Measurements from ENCODE around the gene ZNF385D.

The ZNF385D gene

DNA sequence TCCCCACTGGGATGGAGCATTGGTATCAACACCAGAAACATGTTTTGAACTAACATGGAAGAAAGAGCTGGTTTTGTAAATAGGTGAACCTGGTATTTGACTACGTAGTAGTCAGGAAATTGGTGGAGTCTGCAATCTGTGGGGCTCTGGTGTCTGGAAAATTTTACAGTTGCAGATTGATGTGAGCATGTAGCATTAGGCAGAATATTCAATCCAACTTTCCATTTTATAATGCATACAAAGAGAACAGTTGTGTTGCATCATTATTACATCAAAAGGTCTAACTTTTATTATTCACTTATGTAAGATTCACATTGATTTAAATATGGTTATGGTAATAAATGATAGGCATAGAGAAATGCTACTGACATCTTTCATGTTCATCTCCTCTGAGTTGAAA is 340.0 kb downstream of the ZNF385D start:
- WGBS, 2 donors (ENCODE audit: extremely low coverage in 2 of 2, insufficient read length in 2 of 2, insufficient replicate concordance in 1 of 2), result no CpG with 5 or more reads among the region's 1 CpG

DNA sequence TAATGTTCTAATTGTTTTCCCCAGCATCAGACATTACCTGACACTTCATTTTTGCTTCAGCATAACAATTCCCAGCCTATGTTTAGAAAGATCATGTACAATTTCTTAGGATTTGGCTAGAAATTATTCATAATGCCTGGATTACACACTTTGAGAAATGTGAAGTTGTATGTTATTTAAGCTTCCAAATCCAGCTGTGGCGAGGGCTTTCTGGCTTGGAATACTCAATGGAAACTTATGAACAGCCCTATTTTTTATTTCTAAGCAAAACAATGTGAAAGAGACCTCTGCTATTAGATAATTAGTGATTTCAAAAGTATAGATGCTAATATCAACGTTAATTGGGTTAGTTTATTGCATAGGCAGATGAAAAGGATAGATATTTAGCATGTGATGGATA is 341.6 kb downstream of the ZNF385D start:
- no peak overlapping the region for H3K4me2 ChIP-seq (ENCODE audit: insufficient read depth, low read length, poor library complexity, severe bottlenecking)
- H3K36me3 ChIP-seq (replicated peaks in 1 of 2; ENCODE audit: control insufficient read depth in 2 of 2, insufficient read depth in 2 of 2, low read length in 2 of 2), result no peaks in the 10 kb centered on the region
- no peaks in the 10 kb centered on the region for H3K4me1 ChIP-seq (ENCODE audit: control insufficient read depth in 2 of 2, insufficient read depth in 1 of 2, low read depth in 1 of 2, low read length in 2 of 2)
- no peak overlapping the region for H3K27ac ChIP-seq (replicated peaks; ENCODE audit: low read length)
- no peak overlapping the region for H2BK12ac ChIP-seq (ENCODE audit: low read length)
- no peak overlapping the region for H4K8ac ChIP-seq (ENCODE audit: low read depth, low read length)
- no peak overlapping the region for H3K18ac ChIP-seq (ENCODE audit: low read length)
- H2AK5ac ChIP-seq (ENCODE audit: low read depth, low read length), result no peak overlapping the region
- no peak overlapping the region for H3K23ac ChIP-seq (ENCODE audit: low read depth, low read length, poor library complexity)
- no peaks in the 10 kb centered on the region for H3K27me3 ChIP-seq (ENCODE audit: control insufficient read depth in 3 of 3, insufficient read depth in 3 of 3, low read depth in 1 of 3, low read length in 3 of 3)
- H3K79me1 ChIP-seq (ENCODE audit: low read depth, low read length), result no peaks in the 10 kb centered on the region
- no peak overlapping the region for H2BK120ac ChIP-seq (ENCODE audit: low read depth, low read length)
- H3K9me3 ChIP-seq (replicated peaks in 1 of 2; ENCODE audit: control insufficient read depth in 2 of 2, insufficient read depth in 1 of 2, low read depth in 1 of 2, low read length in 2 of 2), result no peaks in the 10 kb centered on the region
- no peak for DNase-seq (ENCODE audit: low spot score)
- no peak overlapping the region for H3K9ac ChIP-seq (ENCODE audit: low read depth, low read length, poor library complexity)
- no peak overlapping the region for H2AFZ ChIP-seq (ENCODE audit: low read length)
- H3K14ac ChIP-seq (ENCODE audit: low read length), result no peak overlapping the region
- WGBS, 2 donors (ENCODE audit: extremely low coverage in 2 of 2, insufficient read length in 2 of 2, insufficient replicate concordance in 1 of 2), result no CpG with 5 or more reads among the region's 2 CpGs
- no peak overlapping the region for H3K4ac ChIP-seq (ENCODE audit: low read length)
- H3K4me3 ChIP-seq (ENCODE audit: low read length in 2 of 2), result no peak overlapping the region
- H2BK15ac ChIP-seq (ENCODE audit: low read length), result no peak overlapping the region
- no peak overlapping the region for H4K91ac ChIP-seq (ENCODE audit: low read depth, low read length, poor library complexity)
- no peak overlapping the region for H2BK5ac ChIP-seq (ENCODE audit: low read length)

More for the DNA sequence above, 340.0 kb downstream of the ZNF385D start:
- Histone ChIP-seq H4K8ac (ENCODE audit: low read depth, low read length) (no peak overlapping the region), H2BK12ac (ENCODE audit: low read length) (no peak overlapping the region), H3K27ac (replicated peaks; ENCODE audit: low read length) (no peak overlapping the region), H3K4me2 (ENCODE audit: insufficient read depth, low read length, poor library complexity, severe bottlenecking) (no peak overlapping the region), H3K4ac (ENCODE audit: low read length) (no peak overlapping the region), H3K9ac (ENCODE audit: low read depth, low read length, poor library complexity) (no peak overlapping the region), H2BK120ac (ENCODE audit: low read depth, low read length) (no peak overlapping the region), H4K91ac (ENCODE audit: low read depth, low read length, poor library complexity) (no peak overlapping the region), H2AFZ (ENCODE audit: low read length) (no peak overlapping the region), H3K36me3 (replicated peaks in 1 of 2; ENCODE audit: control insufficient read depth in 2 of 2, insufficient read depth in 2 of 2, low read length in 2 of 2) (no peaks in the 10 kb centered on the region), H2BK15ac (ENCODE audit: low read length) (no peak overlapping the region), H3K79me1 (ENCODE audit: low read depth, low read length) (no peaks in the 10 kb centered on the region), H3K4me3 (ENCODE audit: low read length in 2 of 2) (no peak overlapping the region), H3K4me1 (ENCODE audit: control insufficient read depth in 2 of 2, insufficient read depth in 1 of 2, low read depth in 1 of 2, low read length in 2 of 2) (no peaks in the 10 kb centered on the region), H2AK5ac (ENCODE audit: low read depth, low read length) (no peak overlapping the region), H3K14ac (ENCODE audit: low read length) (no peak overlapping the region), H2BK5ac (ENCODE audit: low read length) (no peak overlapping the region), H3K18ac (ENCODE audit: low read length) (no peak overlapping the region), H3K23ac (ENCODE audit: low read depth, low read length, poor library complexity) (no peak overlapping the region), H3K9me3 (replicated peaks in 1 of 2; ENCODE audit: control insufficient read depth in 2 of 2, insufficient read depth in 1 of 2, low read depth in 1 of 2, low read length in 2 of 2) (no peaks in the 10 kb centered on the region), H3K27me3 (ENCODE audit: control insufficient read depth in 3 of 3, insufficient read depth in 3 of 3, low read depth in 1 of 3, low read length in 3 of 3) (no peaks in the 10 kb centered on the region)
- no peak for DNase-seq (ENCODE audit: low spot score)

DNA sequence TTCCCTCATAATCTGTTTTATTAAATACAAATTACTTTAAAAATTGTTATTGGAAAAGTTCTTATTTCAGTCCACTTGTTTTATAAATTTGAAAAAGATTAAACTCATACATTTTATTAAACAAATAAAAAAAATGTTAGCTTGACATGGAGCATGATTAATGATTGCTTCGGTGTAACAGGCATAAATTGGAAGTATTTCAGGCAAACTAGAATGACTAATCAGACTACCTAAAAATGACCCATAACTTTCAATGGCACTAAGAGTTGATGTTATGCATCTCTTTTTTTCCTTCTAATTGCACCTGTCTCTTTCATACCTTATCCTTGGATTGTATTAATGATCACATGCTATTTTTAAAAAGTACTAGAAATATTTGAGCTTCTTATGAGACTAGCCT is 343.3 kb downstream of the ZNF385D start:
- no CpG with 5 or more reads among the region's 1 CpG for WGBS, 2 donors (ENCODE audit: extremely low coverage in 2 of 2, insufficient read length in 2 of 2, insufficient replicate concordance in 1 of 2)
- no peak overlapping the region for H2BK5ac ChIP-seq (ENCODE audit: low read length)

DNA sequence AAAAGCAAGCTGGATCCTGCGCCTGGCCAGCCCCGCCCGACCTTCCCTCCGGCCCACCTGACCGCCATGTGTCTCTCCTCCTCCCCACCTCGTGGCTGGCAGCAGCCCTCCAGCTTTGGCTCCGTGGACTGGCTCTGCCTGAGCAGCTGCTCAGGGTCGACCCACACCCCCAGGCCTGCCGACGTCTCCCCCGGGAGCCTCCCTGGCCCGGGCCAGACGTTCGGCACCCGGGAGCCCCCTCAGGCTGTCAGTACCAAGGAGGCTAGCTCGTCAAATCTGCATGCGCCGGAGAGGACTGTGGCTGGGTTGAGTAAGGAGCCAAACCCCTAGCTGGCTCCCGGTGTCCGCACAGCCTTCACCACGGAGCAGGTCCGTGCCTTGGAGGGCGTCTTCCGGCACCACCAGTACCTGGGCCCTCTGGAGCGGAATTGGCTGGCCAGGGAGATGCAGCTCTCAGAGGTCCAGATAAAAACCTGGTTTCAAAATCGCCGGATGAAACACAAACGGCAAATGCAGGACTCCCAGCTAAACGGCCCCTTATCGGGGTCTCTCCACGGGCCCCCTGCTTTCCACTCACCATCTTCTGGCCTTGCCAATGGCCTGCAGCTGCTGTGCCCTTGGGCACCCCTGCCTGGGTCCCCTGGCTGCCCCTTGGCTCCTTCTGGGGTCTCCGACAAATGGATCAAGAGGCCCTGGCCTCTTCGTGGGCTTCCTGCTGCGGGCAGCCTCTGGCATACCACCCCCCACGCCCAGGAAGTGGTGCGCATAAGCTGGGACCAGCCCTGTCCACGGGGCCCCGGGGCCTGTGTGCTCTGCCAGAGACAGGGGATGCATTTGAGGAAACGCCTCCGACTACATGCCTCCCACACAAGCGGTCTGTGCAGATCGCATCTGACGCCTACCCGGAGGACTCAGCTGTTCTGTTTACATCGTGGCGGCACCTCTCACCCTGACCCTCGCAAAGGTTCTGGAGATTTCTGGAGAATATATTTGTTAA is 345.0 kb downstream of the ZNF385D start:
- H4K8ac ChIP-seq (ENCODE audit: low read depth, low read length), result no peak overlapping the region
- H3K36me3 ChIP-seq (replicated peaks in 1 of 2; ENCODE audit: control insufficient read depth in 2 of 2, insufficient read depth in 2 of 2, low read length in 2 of 2), result no peaks in the 10 kb centered on the region
- no peak overlapping the region for H3K4ac ChIP-seq (ENCODE audit: low read length)
- H2BK5ac ChIP-seq (ENCODE audit: low read length), result no peak overlapping the region
- no peak overlapping the region for H2BK120ac ChIP-seq (ENCODE audit: low read depth, low read length)
- no peak overlapping the region for H2AFZ ChIP-seq (ENCODE audit: low read length)
- WGBS, 2 donors (ENCODE audit: extremely low coverage in 2 of 2, insufficient read length in 2 of 2, insufficient replicate concordance in 1 of 2), result no CpG with 5 or more reads among the region's 47 CpGs
- H3K14ac ChIP-seq (ENCODE audit: low read length), result no peak overlapping the region
- H3K27me3 ChIP-seq (ENCODE audit: control insufficient read depth in 3 of 3, insufficient read depth in 3 of 3, low read depth in 1 of 3, low read length in 3 of 3), result no peaks in the 10 kb centered on the region
- H4K91ac ChIP-seq (ENCODE audit: low read depth, low read length, poor library complexity), result no peak overlapping the region
- no peak overlapping the region for H3K23ac ChIP-seq (ENCODE audit: low read depth, low read length, poor library complexity)
- no peak overlapping the region for H2BK15ac ChIP-seq (ENCODE audit: low read length)
- no peak overlapping the region for H3K4me2 ChIP-seq (ENCODE audit: insufficient read depth, low read length, poor library complexity, severe bottlenecking)
- no peak overlapping the region for H2BK12ac ChIP-seq (ENCODE audit: low read length)
- no peaks in the 10 kb centered on the region for H3K9me3 ChIP-seq (replicated peaks in 1 of 2; ENCODE audit: control insufficient read depth in 2 of 2, insufficient read depth in 1 of 2, low read depth in 1 of 2, low read length in 2 of 2)
- H3K4me3 ChIP-seq (ENCODE audit: low read length in 2 of 2), result no peak overlapping the region
- H2AK5ac ChIP-seq (ENCODE audit: low read depth, low read length), result no peak overlapping the region
- no peak overlapping the region for H3K9ac ChIP-seq (ENCODE audit: low read depth, low read length, poor library complexity)
- H3K4me1 ChIP-seq (ENCODE audit: control insufficient read depth in 2 of 2, insufficient read depth in 1 of 2, low read depth in 1 of 2, low read length in 2 of 2), result no peaks in the 10 kb centered on the region
- no peaks in the 10 kb centered on the region for H3K79me1 ChIP-seq (ENCODE audit: low read depth, low read length)
- peak overlapping the region; percentile 64 for H3K18ac ChIP-seq (ENCODE audit: low read length)
- no peak for DNase-seq (ENCODE audit: low spot score)
- no peak overlapping the region for H3K27ac ChIP-seq (replicated peaks; ENCODE audit: low read length)

More for the DNA sequence above, 343.3 kb downstream of the ZNF385D start:
- H3K4me3 ChIP-seq (ENCODE audit: low read length in 2 of 2), result no peak overlapping the region
- H3K23ac ChIP-seq (ENCODE audit: low read depth, low read length, poor library complexity), result no peak overlapping the region
- no peak overlapping the region for H4K8ac ChIP-seq (ENCODE audit: low read depth, low read length)
- no peak overlapping the region for H3K27ac ChIP-seq (replicated peaks; ENCODE audit: low read length)
- no peaks in the 10 kb centered on the region for H3K36me3 ChIP-seq (replicated peaks in 1 of 2; ENCODE audit: control insufficient read depth in 2 of 2, insufficient read depth in 2 of 2, low read length in 2 of 2)
- H3K4me1 ChIP-seq (ENCODE audit: control insufficient read depth in 2 of 2, insufficient read depth in 1 of 2, low read depth in 1 of 2, low read length in 2 of 2), result no peaks in the 10 kb centered on the region
- H3K79me1 ChIP-seq (ENCODE audit: low read depth, low read length), result no peaks in the 10 kb centered on the region
- no peak overlapping the region for H2BK120ac ChIP-seq (ENCODE audit: low read depth, low read length)
- DNase-seq (ENCODE audit: low spot score), result no peak
- H3K4me2 ChIP-seq (ENCODE audit: insufficient read depth, low read length, poor library complexity, severe bottlenecking), result no peak overlapping the region
- H3K27me3 ChIP-seq (ENCODE audit: control insufficient read depth in 3 of 3, insufficient read depth in 3 of 3, low read depth in 1 of 3, low read length in 3 of 3), result no peaks in the 10 kb centered on the region
- no peak overlapping the region for H2AK5ac ChIP-seq (ENCODE audit: low read depth, low read length)
- H3K9me3 ChIP-seq (replicated peaks in 1 of 2; ENCODE audit: control insufficient read depth in 2 of 2, insufficient read depth in 1 of 2, low read depth in 1 of 2, low read length in 2 of 2), result no peaks in the 10 kb centered on the region
- no peak overlapping the region for H3K18ac ChIP-seq (ENCODE audit: low read length)
- no peak overlapping the region for H2BK12ac ChIP-seq (ENCODE audit: low read length)
- no peak overlapping the region for H4K91ac ChIP-seq (ENCODE audit: low read depth, low read length, poor library complexity)
- H3K4ac ChIP-seq (ENCODE audit: low read length), result no peak overlapping the region
- H2BK15ac ChIP-seq (ENCODE audit: low read length), result no peak overlapping the region
- no peak overlapping the region for H3K14ac ChIP-seq (ENCODE audit: low read length)
- no peak overlapping the region for H3K9ac ChIP-seq (ENCODE audit: low read depth, low read length, poor library complexity)
- H2AFZ ChIP-seq (ENCODE audit: low read length), result no peak overlapping the region

All from neuronal stem cell (in vitro differentiated cells).